SU-DHL-6 (cell line): ENCODE data around the gene KCNA1.

Experiments
- EZH2phosphoT487 ChIP-seq: fragments of 200-600 bp; sonication (generic), shearing (Covaris generic); conservative IDR thresholded peaks from 2 replicates; pipeline ENCODE4 v1.6.1; 2018; ENCODE audit warnings: mild to moderate bottlenecking, antibody characterized with exemption, low read length, moderate library complexity, mixed read lengths
- TF ChIP-seq, protein P1 (sequence below): fragments of 200-600 bp; sonication (generic); IDR thresholded peaks from one replicate; pipeline ENCODE4 v1.5.1; 2017; ENCODE audit warnings: antibody characterized with exemption, mild to moderate bottlenecking, low read length, moderate library complexity; ENCODE audit not compliant: insufficient read depth, poor library complexity, severe bottlenecking

DNA sequence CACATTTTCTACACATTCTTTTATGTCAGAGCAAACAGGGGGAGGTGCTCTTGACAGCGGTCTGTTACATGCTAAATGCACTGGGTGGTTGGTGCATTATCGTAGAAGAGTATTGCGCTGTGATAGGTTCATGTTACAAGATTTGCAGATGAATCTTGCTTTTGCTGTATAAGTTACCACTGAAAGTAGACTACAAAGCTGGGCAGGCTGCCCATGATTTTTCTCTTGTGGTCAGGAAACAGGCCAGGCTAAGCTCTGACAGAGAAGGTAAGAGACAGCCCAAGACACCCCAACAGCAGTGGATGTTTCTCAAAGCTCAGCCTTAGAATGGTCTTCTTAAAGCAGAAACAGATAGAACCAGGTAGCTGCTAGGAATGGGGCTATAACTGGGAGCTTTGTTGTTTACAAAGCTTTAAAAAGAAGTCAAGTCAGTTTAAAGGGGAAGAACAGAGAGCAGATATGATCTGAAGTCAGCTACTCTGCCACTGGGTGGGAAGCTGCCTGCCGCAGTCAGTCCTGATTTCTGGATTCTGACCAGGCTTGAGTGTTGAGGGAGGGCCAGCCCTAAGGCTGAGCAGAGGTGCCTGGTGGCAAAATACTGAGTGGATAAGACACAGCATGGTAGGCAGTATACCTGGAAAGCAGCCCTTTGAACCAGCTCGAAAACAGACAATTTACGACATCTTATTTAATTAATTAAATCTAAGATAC is 9.4 kb downstream of the KCNA1 start:
- TF ChIP-seq, protein P1, sequence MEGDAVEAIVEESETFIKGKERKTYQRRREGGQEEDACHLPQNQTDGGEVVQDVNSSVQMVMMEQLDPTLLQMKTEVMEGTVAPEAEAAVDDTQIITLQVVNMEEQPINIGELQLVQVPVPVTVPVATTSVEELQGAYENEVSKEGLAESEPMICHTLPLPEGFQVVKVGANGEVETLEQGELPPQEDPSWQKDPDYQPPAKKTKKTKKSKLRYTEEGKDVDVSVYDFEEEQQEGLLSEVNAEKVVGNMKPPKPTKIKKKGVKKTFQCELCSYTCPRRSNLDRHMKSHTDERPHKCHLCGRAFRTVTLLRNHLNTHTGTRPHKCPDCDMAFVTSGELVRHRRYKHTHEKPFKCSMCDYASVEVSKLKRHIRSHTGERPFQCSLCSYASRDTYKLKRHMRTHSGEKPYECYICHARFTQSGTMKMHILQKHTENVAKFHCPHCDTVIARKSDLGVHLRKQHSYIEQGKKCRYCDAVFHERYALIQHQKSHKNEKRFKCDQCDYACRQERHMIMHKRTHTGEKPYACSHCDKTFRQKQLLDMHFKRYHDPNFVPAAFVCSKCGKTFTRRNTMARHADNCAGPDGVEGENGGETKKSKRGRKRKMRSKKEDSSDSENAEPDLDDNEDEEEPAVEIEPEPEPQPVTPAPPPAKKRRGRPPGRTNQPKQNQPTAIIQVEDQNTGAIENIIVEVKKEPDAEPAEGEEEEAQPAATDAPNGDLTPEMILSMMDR = no peak
- no peak for TF ChIP-seq EZH2phosphoT487
